HG02840 (cell line): Measurements from ENCODE around the gene ITSN1.
"Not testable (repeated sequence)": the region's sequence is repeated elsewhere in the genome, so short reads cannot be mapped to it uniquely, and the experiment has no call there.

Source experiments
- ATAC-seq: cut with Tn5 transposase; IDR thresholded peaks from one replicate; pipeline ENCODE4 v1.9.1; 2021; ENCODE audit warnings: mild to moderate bottlenecking, moderate library complexity, moderate number of reproducible peaks; ENCODE audit not compliant: unreplicated experiment, low FRiP score

ITSN1 gene

DNA sequence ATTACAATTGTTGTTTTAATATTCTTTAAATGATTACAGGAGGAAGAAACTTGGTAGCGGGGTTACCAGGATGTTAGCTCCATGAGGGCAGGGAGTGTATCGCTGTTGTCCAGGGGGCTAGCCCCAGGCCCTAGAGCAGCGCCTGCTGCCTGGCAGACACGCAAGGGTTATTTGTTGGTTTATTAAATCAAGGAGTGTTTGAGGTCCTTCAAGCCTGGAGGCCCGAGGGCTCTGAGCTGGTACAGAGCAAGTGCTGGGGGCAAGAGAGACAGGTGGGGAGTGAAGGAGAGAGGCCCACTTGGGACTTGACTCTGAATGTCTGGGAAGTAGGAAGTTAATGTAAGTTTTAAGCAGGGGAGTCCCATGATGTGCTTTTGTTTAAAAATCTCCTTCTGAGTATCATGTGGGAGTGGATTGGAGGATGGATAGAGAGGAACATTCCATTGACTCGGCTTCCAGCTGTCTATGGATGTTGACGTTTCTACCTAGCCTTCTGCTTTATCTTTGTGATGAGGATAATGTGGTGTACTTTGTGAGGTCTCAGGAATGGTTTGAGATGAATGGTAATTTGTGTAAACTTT is 8.7 kb downstream of the ITSN1 start:
- no peak for ATAC-seq

DNA sequence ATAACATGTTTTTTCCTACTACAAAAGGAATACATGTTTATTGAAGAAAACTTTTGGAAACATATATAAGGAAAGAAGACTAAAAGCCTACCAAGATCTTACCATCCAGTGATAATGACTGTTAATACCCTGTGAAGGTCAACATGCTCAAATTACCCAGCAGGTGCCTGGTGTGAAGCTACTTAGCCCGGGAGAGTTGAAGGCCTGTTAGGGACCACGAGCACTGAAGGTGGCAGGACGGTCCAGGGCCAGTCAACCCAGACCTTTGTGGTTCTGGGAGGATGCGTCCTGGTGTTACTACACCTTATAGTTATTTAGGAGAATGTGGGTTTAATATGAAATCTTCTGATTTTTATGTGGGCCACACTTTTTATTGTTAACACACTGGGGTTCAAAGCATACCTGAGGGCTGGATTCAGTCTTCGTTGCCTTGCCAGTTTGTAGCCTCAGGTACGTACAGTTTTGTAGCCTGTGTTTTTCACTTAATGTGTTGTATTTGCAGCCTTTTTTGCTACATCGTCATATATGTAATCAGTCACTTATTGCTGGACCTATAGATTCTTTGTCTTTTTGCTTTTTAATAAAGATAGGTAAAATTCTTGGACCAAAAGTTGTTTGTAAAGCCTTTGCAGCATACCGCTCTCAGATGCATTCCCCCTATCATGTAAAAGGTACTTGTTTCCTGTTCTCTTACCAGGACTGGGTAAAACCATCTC is 9.8 kb downstream of the ITSN1 start:
- no peak for ATAC-seq

DNA sequence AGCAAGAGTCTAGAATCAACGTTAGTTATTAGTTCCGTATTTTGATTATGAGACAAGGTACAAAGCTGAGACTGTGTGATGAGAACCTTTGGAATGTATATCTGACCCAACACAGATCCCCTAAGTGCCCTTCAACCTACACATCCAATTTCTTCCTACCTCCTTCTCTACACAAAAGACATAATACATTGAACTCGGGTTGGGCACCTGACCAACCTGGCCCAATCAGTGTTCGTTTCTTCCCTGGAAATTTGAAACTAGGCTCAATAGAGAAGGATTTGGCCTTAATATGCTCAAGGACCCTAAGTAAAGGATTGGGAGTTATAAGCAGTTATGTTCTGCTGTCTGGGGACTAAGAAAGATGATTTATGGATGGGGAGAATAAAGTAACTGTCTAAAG is 12.1 kb downstream of the ITSN1 start:
- ATAC-seq = no peak

DNA sequence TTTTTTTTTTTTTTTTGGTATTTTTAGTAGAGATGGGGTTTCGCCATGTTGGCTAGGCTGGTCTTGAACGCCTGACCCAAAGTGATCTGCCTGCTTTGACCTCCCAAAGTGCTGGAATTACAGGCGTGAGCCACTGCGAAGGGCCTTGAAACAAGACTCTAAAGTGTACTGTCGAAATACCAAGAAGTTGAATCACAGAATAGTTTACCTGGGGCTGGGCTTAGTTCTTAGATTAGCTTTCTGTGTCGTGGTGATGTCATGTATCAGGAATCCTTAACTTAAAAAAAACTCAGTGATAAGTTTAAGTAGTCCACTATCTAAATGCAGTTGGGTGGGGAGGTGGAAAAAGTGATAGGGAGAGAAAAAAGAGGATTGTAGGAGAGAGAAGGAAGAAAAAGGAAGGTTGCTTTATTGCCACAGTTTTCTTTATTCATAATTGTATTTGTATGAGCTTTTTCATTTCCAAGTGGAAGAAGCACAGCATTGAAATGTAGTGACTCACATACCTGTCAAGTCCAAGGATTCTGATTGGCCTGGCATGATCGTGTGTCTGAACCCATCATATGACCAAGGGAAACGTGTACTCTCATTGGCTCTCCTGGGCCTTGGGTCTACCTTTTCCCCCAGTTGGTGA is 13.4 kb downstream of the ITSN1 start:
- ATAC-seq = no peak

DNA sequence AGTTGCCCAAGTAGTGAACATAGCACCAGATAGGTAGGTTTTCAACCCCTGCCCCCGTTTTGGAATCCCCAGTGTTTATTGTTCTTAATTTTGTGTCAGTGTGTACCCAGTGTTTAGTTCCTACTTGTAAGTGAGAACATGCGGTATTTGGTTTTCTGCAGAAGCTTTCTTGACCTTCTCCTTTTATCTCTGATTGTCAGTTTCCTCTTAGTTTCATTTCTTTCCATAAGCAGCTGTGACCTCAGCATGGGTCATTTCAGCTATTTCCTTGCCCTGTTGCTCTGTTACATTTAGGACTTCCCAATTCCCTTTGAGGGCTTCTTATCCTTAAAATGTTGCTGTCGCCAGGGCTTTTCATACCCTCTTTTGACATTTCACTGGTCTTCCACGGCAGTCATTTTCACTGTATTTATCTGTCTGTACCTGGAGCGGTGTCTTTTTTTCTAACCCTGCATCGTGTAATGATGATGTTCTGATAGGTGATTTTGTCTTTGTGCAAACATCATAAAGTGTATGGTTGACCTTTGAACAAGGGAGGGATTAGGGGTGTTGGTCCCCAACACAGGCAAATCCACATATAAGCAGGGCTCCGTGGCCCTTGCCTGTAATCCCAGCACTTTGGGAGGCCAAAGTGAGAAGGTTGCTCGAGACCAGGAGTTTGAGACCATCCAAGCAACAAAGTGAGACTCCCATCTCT is 15.0 kb downstream of the ITSN1 start:
- ATAC-seq = no peak

DNA sequence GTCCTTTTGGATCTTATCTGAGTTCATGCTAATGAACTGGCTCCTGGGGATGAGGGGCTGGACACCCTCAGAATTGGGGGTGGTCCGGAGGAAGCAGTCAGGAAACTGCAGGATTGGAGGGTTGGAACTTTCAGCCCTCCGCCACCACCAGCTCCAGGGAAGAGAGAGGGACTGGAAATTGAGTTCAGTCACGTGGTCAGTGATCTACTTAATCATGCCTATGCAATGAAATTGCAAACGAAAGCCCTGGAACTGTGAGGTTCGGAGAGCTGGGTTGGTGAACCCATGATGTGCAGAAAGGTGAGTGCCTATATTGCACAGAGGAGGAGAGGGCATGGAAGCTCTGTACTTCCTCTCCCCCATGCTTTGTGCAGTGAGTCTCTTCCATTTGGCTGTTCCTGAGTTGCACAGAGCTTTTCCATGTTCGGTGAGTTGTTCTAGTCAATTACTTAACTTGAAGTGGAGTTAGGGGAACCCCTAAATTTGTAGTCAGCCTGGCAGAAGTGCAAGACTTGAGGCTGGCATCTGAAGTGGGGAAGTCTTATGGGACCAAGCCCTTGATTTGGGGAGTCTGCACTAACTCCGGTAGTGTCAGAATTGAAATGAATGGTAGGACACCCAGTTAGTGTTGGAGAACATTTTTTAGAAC is 16.7 kb downstream of the ITSN1 start:
- ATAC-seq = no peak

DNA sequence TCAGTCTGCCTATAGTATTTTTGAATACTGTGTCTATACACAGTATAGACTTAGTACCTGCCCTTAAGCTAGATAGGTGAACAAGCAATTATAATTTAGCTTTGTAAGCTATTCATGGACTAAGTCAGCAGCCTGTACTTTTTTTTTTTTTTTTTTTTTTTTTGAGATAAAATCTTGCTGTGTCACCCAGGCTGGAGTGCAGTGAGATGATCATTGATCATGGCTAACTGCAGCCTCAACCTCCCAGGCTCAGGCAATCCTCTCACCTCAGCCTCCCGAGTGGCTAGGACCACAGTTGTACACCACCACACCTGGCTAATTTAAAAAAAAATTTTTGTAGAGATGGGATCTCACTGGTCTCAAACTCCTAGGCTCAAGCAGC is 17.3 kb downstream of the ITSN1 start:
- ATAC-seq = no peak

DNA sequence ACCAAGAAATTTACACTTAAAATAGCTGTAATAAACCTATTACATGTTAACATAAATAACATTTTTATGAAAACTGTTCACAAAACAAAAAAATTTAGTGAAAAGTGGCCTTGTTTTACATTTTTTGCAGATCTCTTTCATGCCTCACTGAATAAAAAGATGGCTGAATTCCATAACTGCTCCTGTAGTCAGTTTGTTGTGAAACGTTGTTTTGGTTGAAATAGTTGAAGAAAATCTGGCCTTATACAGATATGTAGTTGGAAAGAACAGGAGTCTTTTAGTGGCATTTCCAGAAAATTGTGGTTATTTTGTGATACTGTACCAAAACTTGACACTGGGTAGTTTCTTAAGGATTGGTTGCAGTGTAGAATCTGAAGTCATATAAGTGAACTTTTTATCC is 18.1 kb downstream of the ITSN1 start:
- ATAC-seq = no peak

DNA sequence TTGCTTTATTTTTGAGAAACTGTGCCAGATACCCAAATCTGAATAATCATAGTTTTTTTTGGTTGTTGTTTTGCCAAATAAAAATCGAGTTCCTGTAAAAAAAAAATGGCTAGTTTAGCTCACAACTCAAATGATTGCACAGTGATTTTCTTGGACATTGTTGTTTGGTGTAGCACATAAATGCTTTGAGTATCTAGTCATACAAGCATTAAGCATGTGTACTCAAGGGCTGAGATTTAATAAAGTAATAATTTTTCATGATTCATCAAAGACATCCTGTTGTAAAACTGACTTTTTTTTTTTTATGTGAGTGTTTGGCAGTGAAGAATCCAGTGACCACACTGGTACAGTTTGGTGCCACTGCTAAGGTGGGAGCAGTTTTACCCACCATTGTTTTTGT is 18.8 kb downstream of the ITSN1 start:
- no peak for ATAC-seq

DNA sequence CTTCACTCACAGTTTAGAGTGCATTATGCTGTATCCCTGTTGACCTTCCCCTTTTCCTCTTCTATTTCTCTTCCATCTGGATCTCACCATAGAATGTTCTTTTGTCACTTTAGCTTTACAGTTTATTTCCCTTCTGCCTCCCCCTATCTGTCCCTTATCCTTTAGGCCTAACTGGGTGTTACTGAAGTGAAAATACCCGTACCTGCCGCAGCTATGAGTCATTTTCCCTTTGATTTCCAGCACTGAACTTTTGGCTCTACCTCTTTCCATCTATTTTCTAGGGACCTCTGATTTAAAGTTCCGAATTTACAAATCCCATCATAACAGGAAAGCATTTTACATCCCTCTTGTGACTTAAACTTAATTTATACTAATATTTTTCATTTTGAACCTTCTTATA is 19.7 kb downstream of the ITSN1 start:
- no peak for ATAC-seq

DNA sequence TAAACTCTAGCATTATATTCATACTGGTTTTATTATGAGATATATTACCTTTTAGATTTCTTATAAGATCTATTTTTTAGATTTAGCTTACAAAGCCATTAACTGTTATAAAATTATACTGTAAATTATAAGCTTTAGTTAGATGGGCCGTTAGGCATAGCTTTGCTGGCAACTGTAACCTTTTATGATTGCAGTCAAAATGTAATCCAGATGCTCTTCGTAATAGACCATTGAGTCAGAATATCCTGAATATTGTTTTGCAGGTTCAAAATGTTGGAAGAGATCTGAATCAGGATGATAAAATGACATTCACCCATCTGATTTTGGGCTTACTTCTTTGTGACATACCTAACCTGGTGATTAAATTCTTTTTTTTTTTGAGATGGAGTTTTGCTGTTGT is 20.9 kb downstream of the ITSN1 start:
- ATAC-seq = no peak

DNA sequence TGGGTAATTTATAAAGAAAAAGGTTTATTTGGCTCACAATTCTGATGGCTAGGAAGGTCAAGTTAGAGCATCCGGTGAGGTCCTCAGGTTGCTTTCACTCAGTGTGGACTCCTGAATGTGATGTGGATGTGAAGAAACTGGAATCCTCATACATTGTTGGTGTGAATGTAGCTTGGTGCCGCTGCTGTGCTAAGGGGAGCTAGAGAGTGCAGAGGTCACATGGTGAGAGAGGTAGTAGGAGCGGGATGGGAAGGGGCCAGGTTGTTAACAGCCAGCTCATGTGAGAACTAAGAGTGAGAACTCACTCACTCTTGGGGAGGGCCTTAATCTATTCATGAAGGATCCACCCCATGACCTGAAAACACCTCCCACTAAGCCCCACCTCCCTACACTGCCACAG is 21.8 kb downstream of the ITSN1 start:
- no peak for ATAC-seq

DNA sequence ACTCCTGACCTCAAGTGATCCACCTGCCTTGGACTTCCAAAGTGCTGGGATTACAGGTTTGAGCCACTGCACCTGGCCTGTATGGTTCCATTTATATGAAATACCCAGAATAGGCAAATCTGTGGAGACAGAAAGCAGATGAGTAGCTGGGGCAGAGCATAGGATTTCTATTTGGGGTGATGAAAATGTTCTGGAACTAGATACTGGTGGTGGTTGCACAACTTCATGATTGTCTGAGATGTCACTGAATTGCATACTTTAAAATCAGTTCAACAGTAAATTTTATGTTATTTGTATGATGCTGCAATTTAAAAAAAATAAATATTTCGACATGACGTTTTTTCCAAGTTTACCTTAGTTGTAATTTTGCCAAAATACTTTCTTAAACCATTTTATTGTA is 23.9 kb downstream of the ITSN1 start:
- no peak for ATAC-seq

DNA sequence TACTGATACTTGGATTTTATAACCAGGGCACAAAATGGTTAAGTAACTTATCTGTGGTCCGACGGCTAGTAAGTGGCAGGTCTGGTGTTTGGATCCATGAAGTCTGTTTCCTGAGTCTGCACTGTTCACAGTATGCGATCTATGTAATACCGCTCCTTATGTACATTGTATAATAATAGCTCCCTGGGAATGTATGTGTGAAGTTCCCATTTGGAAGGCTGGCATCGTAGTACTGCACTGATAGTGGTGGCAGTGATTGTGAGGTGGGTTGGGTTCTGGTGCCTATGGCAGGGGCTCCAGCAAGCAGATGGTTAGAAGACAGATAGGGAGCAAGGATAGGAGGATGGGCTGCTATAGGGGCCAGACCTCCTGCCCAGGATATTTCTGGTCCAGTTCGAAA is 25.3 kb downstream of the ITSN1 start:
- no peak for ATAC-seq

DNA sequence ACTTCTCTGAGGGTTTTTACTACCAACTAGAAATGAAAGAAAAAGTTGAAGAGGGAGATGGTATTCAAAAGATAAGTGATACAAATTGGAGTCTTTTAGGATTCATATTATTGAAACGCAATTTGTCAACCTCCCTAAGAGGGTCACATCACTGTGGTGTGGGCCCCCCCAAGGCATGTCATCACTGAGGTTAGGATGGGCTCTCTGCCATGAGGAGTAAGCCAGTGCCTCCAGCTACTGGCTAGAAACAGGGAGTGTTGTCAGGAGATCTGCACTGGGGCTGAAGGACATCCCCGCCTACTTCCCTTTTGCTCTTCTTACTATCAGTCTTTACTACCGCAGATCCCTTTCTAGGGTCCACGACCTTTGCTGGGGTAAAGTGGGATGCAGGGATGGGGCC is 25.9 kb downstream of the ITSN1 start:
- ATAC-seq = no peak

DNA sequence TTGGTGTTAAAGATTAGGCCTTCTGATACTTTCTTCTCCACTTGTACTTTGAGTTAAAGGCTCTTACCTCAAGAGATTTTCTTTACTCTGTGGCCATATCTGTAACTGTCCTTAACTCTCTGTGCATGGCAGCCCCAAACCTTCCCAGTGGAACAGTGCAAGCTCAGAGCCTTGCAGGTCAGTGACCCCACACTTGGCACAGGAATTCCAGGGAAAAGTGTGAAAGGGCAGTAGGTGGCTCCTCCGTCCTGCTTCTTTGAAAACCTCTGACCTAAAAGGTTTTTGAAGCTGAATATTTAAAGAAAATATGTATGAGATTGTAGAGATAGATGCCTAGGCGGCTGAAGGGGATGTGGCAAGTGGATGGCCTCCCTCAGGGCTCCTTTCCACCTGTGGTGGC is 26.3 kb downstream of the ITSN1 start:
- no peak for ATAC-seq

DNA sequence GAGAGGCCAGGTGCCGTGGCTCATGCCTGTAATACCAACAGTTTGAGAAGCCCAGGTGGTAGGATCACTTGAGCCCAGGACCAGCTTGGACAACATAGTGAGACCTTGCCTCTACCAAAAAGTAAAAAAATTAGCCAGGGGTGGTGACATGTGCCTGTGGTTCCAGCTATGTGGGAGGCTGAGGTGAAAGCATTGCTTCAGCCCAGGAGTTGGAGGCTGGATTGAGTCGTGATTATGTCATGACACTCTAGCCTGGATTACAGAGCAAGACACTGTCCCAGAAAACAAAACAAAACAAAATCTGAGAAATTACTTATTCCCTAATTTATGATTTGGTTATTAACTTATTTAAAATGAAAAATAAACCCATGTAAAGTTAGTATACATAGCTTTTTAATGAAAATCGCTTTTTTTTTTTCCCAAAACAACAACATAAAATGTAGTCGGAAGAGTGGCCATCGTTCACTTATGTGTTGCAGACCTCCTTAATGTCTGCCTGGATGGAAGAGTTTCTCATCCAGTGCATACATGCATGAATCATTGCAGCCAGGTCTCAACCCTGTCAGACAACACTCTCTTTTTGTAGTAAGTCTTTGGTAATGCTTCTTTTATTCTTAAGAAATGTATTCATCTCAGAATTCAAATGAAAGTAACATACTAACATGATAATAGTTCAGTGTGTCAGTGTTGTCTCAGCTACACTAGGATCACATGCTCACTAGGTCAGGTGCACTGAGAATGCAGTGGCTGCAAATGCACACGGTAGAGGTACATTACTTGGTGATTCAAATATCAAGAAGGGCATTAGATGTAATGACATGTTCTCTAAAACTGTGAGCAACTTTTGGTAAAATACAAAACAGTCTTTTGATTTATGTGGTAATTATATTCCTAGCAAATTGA is 28.0 kb downstream of the ITSN1 start:
- ATAC-seq = no peak

DNA sequence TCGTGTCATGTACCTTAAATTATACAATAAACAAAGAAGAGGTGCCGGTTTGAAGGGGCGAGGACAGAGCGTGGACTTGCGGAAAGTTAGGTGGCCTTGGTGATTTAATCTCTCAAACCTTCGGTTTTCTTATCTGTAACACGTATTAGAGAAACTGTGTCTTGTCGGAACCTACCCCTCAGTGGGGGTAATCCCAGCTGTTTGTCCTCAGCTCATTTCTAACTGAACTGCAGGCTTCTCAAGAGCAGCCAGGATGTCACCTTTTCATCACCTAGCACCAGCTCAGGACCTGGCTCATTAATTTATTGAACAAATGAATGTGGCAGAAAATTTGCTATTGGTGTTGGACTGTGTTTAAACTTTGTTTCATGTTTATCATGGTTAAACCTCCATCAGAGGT is 31.2 kb downstream of the ITSN1 start:
- no peak for ATAC-seq

DNA sequence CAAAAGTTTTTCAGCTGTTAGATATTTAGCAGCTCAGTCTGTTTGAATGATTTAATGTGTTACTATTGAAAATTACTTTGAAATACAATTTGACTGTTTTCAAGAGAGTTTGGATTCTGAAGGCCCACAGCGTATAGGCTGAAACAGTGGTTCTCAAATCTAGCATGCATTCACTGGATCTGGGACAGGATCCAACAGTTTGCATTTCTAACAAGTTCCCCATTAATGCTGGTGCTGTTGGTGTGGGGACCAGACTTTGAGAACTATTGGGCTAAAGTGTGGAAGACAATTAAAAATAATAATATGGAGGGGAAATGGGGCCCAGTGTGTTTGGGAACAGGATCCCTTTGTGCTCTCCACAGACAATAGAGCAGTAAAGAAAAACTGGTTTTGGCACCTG is 31.9 kb downstream of the ITSN1 start:
- no peak for ATAC-seq

DNA sequence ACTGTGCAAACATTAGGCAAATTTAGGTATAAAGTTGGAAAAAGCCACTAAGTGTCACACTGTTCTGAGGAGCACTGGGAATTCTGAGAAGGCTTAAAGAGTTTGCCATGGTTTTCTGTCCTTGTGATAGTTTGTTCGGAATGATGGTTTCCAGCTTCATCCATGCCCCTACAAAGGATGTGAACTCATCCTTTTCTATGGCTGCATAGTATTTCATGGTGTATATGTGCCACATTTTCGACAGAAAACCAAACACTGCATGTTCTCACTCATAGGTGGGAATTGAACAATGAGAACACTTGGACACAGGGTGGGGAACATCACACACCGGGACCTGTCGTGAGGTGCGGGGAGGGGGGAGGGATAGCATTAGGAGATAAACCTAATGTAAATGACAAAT is 34.4 kb downstream of the ITSN1 start:
- ATAC-seq = not testable (repeated sequence)
